Measurements from ENCODE around the gene SERTM1.

- no peak for TF ChIP-seq CTCF (IDR thresholded peaks at IDR 0.05; ENCODE audit: poor library complexity)
- TF ChIP-seq EZH2 (IDR thresholded peaks at IDR 0.05; ENCODE audit: borderline replicate concordance): no peak
Observed at GRCh38 chr13:36712290-36712689, 38.5 kb downstream of the SERTM1 start.
